IPS-11a (cell line): Measurements from ENCODE around the gene RHOG.
"Not testable (repeated sequence)": the region's sequence is repeated elsewhere in the genome, so short reads cannot be mapped to it uniquely, and the experiment has no call there.

Experiments
- H3K4me3 ChIP-seq: one replicate; pipeline ENCODE4 v1.5.1; 2013; ENCODE audit warnings: low read depth, low read length, control low read depth

The RHOG gene

DNA sequence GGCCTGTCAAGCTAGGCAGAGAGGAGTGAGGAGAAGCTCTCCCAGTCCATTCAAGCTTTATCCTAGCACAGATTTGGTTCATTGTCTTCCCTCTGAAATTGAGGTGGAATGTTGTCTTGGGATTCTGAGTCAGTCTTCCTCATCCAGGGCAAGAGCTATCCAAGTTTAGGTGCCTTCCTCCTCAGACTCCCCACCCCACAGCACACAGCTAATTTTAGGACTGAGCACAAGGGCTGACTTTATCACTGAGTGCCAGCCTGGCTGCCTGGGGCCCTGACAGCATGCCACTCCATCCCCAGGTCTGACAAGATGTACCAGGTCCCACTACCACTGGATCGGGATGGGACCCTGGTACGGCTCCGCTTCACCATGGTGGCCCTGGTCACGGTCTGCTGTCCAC is 29.8 kb downstream of the RHOG start:
- no peak overlapping the region for H3K4me3 ChIP-seq

DNA sequence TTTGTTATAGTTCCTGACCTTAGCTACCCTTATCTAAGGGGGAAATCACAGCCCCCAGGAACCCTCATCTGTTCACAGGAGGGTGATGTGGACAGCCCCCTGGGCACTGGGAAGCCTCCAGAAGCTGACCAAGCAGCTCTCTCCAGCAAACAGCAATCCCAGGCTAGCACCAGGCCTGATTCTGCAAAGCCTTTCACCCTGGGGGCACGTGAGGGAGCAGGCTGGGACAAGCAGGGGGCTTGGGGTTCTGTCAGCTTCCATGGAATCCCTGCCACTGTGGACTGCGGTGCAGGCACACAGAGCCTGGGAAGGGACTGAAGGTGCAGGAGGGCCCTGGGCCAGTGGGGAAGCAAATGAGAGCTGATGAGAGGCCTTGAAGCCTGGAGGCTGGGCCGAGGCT is 30.3 kb downstream of the RHOG start:
- no peak overlapping the region for H3K4me3 ChIP-seq

DNA sequence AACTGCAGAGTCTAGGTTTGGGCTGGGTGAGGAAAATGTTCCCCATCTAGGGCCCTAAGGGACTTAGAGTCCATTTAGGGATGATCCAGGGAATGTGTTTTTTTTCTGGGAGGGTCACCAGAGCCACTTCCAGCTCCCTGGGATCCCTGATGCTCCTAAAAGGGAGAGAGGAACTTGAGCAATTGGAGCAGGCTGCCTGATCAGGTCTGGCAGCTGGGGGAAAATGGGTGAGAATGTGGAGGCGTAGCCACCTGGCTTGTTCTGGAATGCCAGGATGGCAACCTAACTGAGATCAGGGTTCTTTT is 31.2 kb downstream of the RHOG start:
- H3K4me3 ChIP-seq, result no peak overlapping the region

DNA sequence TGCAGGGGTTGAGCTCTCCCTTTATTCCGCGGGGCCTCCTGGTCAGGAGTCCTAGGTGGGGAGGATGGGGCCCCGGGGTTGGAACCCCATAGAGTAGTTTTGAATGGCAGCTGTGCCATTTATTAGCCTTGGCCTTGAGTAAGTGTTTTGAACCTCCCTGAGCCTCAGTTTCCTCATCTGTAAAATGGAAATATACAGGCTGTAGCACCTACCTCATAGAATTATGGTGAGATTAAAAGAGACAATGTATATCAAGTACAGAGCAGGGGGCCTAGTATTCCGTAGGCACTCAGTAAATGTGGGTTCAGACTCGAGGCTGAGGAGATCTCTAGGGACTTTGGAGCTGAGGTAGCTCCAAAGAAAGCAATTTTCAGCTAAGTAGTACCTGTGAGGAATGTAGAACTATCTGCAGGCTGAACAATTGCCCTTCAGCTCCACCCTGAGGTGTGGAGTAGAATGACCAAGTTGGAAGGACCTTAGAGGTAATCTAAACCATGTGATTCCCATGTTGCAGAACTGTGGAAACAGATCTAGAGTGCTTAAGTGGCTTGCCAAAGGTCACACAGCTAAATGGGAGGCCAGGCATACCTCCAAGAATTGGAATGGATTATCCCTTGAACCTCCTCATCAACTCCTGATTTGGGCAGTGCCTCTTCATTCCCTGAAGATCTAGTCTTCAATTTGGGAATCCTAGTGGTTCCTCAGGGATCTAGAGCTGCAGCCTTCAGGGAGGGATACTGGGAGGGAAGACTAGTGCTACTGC is 31.7 kb downstream of the RHOG start:
- H3K4me3 ChIP-seq, result peak overlapping the region; percentile 56

DNA sequence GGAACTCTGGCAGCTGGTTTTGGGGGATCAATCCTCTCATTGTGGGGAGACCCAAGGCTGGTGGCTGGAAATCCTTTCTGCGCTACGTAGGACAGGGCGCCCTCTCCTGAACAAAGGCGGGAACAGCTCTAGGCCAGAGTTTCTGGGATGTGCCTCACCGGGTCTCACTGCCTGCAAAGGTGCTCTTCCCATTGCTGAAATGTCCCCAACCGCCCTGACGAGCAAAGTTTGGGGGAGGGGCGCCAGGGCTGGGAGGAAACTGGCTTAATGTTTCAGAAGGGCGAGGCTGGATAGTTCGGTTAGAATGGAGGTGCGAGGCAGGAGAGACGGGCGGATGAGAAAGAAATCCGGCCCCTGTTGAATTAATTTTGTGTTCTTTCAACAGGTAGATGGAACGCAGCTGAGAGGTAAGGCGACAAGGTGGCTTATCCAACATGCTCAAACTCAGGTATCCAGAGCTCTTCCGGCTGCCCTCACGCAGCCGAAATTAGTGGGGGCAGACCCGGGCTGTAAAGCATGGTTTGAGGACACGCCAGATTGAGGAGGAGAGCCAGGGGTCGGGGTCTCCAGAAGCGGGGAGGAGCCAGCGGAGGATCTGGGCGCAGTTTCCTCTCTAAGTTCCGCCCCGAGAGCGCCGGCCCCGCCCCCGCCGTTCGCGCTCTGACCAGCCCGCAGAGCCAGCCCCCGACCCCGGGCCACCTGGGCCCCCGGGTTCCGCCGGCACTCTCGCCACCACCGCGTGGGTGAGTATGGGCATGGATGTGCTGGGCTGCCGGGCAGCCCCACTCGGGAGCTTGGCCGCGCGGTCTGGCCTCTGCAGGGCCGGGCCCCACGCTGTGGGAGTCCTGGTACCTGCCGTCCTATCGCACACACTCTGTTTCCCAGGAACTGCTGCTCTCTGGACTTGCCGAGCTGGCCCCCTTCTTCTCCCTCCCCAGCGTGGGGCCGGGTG is 32.6 kb downstream of the RHOG start, which contains the start of gene PGAP2:
Gene PGAP2, plus strand, starts transcription at position 652 of the 952 bp plus-strand sequence. CDS start 2,700 bp downstream, outside the sequence.
- H3K4me3 ChIP-seq, result peak within 1 kb of the TSS; percentile 56

DNA sequence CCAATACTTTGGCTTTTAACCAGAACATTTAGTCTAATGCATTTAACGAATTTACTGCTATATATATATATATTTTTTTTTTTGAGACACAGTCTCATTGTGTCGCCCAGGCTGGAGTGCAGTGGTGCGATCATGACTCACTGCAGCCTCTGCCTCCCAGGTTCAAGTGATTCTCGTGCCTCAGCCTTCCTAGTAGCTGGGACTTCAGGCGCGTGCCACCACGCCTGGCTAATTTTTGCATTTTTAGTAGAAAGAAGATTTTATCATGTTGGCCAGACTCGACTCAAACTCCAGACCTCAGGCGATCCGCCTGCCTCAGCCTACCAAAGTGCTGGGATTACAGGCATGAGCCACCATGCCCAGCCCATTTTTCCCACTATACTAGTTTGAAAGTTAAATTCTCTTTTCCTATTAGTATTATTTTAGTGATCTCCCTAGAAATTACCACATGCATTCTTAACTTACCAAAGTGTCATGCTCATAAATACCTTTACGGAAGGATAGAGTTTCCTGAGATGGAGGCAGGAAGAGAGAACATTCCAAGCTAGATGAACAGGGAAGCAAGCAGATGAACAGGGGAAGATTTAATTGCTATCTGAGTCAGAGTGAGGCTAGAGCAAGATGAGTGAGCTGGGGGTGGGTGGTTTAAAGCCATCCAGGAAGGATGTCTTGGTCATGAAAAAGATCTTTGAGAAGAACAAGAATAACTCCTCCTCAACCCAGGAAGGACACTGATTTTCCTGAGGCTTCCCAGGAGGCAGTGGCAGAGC is 36.8 kb downstream of the RHOG start:
- no peak overlapping the region for H3K4me3 ChIP-seq

DNA sequence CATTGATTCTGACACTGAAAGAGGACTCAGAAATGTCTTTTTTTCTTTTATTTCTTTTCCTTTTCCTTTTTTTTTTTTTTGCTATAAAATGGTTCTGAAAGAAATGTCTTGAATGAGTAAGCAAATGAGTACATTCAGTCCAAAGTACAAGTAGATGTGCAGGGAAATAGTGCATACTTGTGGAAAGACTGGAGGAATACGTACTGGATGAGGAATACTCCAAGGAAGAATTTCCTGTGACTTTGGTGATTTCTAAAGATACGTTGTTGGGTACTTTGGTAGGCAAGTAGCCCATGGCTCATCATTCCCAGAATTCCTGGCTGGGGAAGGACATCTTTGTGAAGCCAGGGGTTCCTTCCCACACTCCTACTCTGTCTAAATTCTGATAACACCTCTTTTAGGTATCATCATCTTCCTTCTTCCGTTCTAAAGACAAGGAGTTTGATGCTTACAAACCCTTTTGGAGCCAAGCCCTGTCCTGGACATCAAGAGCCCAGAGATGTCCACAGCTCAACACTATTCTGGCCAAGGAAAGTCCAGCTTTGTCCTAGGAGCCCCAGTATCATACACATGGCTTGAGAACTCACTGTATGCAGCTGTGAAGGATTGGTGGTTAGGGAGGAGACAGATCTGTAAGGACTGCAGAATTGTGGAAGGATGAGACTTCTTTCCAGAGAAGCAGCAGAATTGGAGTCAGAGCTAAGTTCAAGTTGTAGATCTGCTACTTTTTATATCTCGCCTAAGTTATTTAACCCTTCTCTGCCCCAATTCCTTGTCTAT is 38.6 kb downstream of the RHOG start:
- no peak overlapping the region for H3K4me3 ChIP-seq

DNA sequence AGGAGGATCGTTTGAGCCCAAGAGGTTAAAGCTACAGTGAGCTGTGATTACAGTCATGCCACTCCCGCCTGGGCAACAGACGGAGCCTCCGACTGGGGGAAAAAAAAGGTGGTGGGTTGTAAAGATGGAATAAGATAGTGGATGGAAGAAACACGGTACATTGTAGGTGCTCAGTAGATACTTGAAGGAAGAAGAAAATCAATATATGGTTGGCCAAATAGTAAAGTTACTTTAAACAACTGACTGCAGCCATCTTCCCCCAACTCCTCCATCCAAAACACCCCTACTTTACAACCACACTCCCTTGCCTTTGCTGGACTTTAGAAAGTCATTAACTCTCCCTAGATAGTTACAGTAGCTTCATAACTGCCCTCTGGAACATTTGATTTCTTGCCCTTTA is 40.9 kb downstream of the RHOG start:
- no peak overlapping the region for H3K4me3 ChIP-seq

DNA sequence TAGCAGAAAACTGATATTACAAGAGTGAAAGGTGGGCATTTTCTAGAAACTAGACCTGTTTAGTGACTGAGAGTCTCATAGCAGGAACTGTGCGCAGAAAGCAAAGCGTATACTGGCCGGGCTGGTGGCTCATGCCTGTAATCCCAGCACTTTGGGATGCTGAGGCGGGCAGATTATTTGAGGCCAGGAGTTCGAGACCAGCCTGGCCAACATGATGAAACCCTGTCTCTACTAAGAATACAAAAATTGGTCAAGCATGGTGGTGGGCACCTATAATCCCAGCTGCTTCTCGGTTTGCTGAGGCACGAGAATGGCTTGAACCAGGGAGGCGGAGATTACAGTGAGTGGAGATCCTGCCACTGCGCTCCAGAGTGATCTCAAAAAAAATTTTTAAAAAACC is 41.6 kb downstream of the RHOG start:
- H3K4me3 ChIP-seq, result no peak overlapping the region

DNA sequence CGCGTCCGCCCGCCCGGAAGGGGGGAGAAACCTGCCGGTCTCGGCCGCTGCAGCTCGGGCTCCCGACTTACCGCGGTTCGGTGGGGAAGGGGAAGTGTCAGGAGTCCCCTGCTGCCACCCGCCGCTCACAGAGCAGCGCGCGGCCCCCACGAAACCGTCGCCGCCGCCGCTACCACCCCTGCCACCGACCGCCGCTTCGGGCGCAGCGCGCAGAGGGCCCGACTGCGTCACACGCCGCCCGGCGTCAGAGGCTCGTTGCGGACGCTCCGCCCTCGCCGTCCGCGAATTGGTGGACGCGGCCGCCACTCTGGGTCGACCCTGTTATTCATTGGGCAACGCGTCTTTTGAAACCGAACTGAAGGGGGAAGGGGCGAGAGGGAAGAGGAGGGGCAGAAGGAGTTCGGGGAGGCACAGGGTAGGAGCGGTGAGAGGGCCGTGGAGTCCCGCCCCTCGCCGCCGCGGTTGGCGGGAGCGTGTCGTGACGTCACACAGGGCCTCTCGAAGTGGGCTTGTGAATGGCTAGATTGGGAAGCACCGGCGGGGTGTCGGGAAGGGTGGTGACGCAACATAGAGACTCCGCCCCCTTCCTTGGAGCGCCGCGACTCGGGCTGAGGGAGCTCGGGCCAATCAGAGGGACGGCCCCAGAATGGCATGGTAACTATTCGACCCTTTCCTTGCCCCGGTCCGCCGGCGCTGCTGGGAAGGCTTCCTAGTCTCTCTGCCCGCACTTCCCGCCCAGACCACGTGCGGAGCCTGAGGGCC is 43.2 kb downstream of the RHOG start, which contains the start of gene NUP98:
Gene NUP98, minus strand, starts transcription at position 226 of the 762 bp plus-strand sequence. CDS start 15,437 bp downstream, outside the sequence.
- peak within 1 kb of the TSS; percentile 66 for H3K4me3 ChIP-seq

DNA sequence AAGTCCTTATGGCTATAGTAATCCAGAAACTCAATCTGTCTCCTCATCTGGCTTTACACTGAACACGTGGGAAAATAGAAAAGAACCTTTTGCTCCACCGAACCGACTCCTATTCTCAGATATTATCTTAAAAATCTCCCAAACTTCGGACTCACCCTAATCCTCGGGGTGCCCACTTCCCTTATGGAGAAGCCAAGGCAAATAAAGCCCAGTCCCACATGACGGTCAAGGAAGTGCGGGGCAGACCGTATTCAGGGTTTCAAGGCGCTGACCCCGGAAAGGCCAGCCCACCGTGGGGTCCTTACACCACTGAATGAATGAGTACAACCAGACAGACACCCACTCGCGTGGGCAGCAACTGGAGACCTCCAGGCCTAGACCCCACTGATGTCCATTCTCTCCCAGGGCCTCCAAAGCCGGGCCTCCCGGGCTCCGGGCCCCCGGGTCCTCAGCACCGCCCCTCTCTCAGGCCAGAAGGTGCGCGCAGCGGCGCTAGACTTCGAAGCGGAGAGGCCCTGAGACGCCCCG is 43.9 kb downstream of the RHOG start:
- peak overlapping the region; percentile 66 for H3K4me3 ChIP-seq

DNA sequence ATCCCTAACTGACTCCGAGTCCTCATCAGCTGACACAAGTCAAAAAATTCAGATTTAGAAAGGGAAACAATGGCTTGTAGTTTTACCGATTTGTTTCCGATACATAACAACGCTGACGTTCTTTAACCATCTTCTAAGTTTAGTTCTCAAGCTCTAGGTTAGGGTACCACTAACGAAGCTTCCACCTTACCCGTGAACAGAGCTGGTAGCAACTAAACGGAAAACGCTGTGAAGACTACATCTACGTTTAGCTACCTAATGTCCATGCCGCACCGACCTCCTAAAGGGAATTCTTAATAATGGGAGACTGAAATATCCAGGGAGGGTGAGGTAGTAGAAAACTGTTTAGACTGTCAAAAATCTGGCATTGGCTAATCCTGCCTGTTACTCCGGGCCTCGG is 44.4 kb downstream of the RHOG start:
- H3K4me3 ChIP-seq, result peak overlapping the region; percentile 66

DNA sequence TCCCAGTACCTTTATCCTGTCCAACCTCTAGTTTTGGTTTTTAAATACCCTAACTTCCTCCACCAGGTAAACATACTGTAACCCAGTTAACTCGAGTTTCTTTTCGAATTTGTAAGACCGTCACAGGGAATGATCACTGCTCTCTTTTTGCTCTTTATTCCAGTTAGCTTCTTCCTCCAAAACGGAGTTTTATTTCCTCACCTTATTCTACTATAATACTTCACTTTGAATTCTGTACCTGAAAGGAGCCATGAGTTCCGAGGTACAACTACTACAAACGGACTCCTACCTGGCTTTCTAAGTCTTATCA is 44.8 kb downstream of the RHOG start:
- H3K4me3 ChIP-seq, result peak overlapping the region; percentile 66

DNA sequence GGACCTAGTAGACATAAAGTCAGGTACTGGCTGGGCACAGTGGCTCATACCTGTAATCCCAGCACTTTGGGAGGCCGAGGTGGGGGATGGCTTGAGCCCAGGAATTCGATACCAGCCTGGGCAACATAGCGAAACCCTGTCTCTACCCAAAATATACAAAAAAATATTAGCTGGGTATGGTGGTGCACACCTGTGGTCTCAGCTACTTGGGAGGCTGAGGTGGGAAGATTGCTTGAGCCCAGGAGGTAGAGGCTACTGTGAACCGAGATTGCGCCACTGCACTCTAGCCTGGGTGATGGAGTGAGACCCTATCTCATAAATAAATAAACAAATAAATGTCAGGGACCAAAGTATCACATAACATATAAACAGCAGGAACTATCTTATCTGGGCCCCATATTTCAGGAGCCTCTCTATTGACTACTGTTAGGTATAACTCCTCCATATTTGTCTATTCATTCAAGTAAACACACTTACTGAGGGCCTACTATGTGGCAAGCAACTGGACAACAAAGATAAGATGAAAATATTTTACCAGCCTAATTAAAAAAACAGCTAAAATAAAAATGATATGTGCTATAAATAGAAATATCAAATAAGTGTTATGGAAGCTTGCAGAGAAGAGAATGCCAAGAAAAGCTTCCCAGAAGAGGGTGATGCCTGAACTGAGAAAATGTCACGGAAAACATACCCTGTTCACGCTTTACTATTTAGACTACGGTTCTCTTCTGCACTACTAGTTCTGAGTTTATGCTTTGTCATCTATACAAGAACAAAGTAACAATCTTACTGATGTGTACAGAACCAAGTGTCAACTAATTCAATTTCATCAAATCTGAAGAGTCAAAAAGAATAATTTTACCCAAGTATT is 45.4 kb downstream of the RHOG start:
- peak overlapping the region; percentile 66 for H3K4me3 ChIP-seq

DNA sequence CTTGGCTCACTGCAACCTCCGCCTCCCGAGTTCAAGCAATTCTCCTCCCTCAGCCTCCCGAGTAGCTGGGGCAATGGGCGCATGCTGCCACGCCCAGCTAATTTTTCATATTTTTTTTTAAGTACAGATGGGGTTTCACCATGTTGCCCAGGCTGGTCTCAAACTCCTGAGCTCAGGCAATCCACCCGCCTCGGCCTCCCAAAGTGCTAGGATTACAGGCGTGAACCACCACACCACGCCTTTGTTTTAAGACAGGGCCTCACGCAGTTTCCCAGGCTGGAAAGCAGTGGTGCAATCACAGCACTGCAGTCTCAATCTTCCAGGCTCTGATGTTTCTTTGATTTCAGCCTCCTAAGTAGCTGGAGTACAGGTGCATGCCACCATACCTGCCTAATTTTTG is 46.4 kb downstream of the RHOG start:
- not testable (repeated sequence) for H3K4me3 ChIP-seq

DNA sequence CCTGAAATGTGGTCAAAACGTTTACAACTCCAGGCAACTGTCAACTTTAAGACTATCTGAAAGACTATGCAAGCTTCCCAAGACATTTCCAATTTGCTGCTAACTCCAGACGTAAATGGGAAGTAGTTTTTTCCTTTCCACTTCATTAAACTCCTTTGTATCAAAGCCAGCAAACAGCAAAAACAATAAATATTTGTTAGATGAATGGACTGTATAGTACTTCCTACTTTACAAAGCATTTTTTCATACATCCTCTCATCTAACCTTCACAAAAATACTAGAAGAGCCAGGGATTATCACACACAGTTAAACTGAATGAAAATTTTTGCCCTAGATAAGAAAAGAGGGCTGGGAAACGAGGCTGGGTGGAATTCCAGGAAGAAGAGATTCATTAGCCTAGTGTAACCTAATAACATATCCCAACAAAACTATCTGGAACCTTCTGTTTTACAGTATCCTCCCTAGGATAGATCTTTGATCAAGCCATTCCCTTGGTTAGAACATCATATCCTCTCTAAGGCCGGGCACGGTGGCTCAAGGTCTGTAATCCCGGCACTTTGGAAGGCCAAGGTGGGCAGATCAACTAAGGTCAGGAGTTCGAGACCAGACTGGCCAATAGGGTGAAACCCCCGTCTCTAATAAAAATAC is 53.9 kb downstream of the RHOG start:
- H3K4me3 ChIP-seq, result no peak overlapping the region

DNA sequence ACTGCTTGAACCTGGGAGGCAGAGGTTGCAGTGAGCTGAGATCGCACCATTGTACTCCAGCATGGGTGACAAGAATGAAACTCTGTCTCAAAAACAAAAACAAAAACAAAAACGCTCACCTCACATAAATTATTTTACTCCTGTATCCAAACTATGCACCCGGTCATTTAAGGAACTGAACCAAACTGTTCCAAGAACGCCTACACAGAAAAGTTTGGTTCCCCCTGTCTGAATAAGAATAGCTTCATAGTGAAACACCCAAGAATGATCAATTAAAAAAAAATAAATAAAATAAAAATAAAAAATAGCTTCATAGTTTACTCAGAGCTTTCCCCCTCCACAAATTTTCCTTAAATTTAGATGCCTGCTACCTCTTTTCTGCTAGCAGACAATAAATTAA is 57.1 kb downstream of the RHOG start:
- H3K4me3 ChIP-seq, result no peak overlapping the region

DNA sequence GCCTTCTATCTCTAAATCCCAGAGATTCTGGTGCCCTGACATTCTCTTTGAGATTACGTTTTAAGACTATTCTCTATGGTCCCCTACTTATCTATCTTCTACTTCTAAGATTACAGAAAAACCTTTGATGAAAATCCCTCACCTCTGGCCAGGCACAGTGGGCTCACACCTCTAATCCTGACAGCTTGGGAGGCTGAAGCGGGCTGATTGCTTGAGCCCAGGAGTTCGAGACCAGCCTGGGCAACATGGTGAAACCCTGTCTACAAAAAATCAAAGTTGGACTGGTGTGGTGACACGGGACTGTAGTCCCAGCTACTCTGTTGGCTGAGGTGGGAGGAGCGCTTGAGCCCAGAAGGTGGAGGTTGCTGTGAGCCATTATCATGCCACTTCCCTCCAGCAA is 57.8 kb downstream of the RHOG start:
- H3K4me3 ChIP-seq, result no peak overlapping the region
